GM18867 (cell line): Measurements from ENCODE around the gene TCTN1.
"Not testable (repeated sequence)": the region's sequence is repeated elsewhere in the genome, so short reads cannot be mapped to it uniquely, and the experiment has no call there.

ENCODE experiments used
- ATAC-seq: cut with Tn5 transposase; IDR thresholded peaks from one replicate; pipeline ENCODE4 v1.9.1; 2021; ENCODE audit warnings: mild to moderate bottlenecking, moderate library complexity; ENCODE audit not compliant: unreplicated experiment

TCTN1 gene

DNA sequence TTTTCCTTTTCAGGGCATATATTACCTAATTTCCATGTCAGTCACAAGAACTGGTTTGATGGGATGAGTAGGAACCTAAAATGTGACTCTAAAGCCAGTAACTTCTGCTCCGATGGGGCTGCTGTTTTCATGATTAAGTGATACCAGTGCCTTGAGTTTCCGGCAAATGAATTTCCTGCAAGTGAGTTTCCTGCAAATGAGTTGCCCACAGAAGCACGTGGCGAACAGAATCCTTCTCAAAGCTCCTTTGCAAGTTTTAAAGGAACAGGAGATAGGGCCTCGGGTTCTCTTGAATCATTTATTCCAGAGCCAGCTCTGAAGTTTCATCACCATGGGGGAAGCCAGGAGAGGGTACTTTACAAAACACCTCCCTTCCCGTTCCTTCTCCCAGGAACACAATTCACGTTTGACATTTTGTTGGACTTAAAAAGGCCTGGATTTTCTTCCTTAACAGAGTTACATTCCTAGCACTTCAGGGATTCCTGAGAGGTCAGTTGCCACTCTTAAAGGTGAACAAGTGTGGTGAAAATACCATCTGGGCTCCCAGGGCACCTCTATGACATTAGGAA lies 28.6 kb upstream of the TCTN1 start:
- ATAC-seq, result no peak

DNA sequence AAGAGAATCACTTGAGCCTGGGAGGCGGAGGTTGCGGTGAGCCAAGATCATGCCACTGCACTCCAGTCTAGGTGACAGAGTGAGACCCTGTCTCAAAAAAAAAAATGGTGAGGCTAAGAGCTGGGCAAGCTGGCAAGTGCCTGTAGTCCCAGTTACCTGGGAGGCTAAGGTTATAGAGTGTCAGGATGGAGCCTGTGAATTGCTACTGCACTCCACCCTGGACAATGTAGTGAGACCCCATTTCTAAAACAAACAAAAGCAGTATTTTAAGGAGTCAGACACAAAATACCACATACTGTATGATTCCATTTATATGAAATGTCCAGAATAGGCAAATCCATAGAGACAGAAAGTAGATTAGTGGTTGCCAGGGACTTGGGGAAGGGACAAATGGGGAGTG lies 26.8 kb upstream of the TCTN1 start:
- ATAC-seq, result not testable (repeated sequence)

DNA sequence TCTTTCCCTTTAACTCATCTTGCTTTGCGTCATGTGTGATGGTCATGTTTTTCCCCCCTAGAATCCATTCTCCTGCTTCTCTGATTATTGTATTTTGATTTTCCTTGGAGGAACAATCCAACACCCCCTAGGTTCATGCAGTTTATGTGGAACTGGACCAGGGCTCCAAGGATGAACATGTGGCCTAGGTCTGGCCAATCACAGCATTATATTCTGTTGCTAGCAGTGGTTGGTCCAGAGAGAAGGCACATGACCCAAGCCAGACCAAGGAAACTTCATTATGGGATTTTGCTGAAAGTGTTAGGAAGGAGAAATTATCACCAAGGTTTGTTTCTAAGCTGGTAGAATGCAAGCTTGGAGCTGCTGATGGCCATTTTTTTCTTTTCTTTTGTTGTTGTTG lies 23.9 kb upstream of the TCTN1 start:
- ATAC-seq, result no peak

DNA sequence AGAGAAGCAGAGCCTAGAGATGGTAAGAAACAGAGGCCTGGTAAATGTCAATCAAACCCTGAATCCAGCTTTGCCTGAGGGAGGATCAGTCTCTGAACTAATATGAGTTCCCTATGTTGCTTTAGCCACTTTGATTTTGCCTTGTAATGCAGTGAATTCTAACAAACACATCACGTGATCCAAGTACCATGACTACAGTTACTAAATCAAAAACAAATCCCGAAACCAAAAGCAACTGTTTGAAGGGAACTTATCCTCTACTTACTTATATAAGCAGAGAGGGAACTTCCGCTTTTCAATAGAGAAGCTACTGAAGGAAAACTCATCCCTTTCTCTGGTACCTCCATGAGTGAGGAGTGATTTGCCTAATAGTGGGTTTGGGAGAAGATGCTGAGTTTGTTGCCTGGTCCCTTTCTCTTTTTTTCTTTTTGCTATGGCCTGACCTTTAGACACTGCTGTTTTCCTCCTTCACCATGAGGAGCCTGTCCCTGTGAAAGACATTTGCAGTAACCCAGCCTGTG lies 23.1 kb upstream of the TCTN1 start:
- peak; percentile 64 for ATAC-seq

DNA sequence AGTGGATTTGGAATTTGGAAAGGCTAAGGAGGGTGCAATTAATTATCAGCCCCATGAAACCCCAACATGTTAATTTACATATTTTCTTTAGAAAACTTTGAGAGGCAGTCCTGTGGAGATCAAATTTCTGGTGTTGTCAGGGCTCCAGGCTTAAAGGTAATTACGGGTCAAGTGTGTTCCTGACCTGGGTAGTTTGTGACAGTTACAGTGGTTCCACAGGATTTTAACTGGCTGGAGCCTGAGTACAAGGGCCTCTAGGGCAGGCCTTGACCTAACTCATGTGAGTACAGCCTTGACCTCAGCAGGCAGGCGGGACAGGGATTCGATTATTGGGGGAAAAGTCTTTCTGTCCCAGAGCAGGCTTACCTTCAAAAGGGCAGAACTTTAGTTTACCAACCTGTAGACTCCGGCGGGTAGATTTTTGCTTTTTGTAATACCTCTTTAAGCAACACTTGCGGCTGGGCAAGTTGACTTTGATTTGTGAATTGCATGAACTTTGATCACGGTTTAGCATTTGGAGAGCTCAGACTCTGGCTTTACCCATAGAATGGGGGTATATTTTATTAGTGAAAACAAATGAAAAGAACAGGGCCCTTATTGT lies 22.4 kb upstream of the TCTN1 start:
- ATAC-seq, result no peak

DNA sequence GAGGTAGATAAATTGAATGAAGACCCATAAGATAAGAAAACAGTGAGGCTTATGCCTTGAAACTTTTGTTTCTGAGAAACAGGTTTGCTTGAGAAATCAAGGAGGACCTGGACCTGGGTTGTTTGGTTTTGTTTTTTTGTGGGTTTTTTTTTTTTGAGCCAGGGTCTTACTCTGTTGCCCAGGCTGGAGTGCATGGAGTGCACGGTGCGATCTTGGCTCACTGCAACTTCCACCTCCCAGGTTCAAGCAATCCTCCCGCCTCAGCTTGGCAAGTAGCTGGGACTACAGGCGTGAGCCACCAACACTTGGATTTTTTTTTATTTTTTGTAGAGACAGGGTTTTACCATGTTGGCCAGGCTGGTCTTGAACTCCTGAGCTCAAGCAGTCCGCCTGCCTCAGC lies 21.9 kb upstream of the TCTN1 start:
- no peak for ATAC-seq

DNA sequence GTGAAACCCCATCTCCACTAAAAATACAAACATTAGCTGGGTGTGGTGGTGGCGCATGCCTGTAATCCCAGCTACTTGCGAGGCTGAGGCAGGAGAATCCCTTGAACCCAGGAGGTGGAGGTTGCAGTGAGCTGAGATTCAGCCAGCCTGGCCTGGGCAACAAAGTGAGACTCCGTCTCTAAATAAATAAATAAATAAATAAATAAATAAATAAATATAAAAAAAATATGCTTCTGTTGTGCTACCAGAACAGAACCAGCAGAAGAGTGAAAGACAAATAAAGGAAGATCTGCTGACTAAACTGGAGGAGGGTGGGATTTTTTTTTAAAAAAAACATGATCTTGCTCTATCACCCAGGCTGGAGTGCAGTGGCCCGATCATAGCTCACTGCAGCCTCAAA lies 21.0 kb upstream of the TCTN1 start:
- ATAC-seq, result not testable (repeated sequence)

DNA sequence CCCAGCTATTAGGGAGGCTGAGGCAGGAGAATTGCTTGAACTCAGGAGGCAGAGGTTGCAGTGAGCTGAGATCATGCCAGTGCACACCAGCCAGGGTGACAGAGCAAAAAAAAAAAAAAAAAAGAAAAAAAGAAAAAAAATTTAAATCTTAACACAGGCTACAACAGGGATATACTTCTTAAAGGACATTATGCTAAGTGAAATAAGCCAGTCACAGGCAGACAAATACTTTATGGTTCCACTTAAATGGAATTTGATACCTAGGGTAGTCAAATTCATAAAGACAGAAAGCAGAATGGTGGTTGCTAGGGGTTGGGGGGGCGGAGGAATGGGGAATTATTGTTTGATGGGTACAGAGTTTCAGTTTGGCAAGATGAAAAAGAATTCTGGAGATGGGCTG lies 16.0 kb upstream of the TCTN1 start:
- no peak for ATAC-seq

DNA sequence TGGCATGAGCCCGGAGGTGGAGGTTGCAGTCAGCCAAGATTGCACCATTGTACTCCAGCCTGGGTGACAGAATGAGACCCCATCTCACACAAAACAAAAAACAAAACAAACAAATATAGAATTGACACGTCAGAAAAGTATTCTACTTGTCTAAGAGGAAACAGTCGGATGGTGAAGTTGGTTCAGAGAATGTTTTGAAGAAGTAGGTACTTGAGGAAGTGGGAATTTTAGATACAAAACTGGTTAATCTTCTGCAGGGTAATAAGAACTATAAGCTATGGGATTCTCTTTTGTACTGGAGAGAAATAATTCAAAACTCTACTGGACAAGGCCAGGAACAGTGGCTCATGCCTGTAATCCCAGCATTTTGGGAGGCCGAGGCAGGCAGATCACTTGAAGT lies 14.6 kb upstream of the TCTN1 start:
- no peak for ATAC-seq

DNA sequence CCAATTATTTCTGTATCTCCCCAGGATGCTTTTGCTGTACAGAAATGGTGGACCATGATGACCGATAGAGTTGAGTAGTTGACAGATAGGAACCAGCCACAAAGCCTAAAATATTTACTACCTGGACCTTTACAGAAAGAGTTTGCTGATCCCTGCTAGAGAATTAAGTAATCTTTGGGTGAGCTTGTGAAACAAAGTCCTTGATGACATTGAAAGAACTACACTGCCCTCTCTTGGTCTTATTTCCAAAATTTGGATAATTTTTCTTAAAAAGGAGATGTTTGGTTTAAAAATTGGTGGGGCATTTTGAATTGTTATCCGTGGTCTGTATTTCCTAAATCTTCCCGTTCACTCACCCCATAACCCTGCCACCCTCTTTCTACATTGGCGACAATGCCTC lies 13.7 kb upstream of the TCTN1 start:
- no peak for ATAC-seq

DNA sequence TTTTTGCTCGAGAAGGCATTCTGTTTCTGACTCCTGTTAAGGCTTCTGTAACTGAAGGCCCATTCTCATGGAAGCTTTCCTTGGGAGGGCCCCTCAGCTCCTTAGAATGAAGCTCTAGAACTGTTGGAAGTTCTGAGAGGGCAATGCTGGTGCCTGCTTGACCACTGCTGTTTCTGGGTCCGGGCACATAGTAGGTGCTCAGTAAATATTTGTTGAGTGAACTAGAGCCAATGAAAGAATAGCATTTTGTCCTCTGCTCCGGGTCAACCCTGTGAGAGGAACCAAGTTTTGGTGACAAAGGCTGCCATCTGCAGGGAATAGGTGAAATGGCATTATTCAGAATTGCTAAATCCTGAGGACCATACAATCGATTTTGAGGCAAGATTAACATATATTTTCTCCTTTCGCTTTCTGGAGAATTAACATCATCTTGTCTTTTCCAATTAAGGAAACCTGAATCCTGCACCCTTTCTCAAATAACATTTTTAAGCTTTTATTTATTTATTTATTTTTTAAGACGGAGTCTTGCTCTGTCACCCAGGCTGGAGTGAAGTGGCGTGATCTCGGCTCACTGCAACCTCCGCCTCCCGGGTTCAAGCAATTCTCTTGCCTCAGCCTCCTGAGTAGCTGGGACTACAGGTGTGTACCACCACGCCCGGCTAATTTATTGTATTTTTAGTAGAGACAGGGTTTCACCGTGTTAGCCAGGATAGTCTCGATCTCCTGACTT lies 11.7 kb upstream of the TCTN1 start:
- not testable (repeated sequence) for ATAC-seq

DNA sequence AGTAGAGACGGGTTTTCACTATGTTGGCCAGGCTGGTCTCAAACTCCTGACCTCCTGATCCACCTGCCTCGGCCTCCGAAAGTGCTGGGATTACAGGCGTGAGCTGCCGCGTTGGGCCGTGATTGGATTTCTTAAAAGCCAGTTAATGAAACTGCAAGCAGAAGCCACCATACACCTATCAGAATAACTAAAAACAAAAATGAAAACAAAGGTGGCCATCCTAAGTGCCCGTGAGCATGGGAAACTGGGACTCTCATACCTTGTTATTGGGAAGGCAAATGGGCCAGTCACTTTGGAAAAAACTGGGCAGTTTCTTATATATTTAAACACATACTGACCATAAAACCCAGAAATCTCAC lies 7.7 kb upstream of the TCTN1 start:
- ATAC-seq, result no peak

DNA sequence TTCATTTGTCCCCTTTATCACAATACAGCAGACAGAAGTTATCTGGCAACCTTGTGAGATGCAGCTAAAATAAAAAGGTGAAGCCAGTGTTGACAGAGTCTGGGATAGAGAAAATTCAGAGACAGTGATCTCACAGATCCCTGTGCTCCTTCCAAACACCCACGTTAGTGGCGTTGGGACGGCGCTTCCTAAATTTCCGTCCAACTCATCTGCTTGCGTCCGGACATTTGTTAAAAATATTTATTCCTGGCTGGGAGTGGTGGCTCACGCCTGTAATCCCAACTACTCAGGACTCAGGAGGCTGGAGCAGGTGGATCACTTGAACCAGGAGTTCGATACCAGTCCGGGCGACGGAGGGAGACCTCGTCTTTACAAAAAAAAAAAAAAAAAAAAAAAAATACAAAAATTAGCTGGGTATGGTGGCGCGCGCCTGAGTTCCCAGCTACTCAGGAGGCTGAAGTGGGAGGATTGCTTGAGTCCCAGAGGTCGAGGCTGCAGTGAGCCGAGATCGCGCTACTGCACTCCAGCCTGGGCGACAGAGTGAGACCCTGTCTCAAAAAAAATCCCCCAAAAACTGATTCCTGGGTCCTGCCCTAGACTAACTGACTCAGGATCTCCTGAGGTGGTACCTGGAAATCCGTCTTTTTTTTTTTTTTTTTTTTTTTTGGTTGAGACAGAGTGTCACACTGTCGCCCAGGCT lies 708 bp upstream of the TCTN1 start:
- no peak for ATAC-seq

DNA sequence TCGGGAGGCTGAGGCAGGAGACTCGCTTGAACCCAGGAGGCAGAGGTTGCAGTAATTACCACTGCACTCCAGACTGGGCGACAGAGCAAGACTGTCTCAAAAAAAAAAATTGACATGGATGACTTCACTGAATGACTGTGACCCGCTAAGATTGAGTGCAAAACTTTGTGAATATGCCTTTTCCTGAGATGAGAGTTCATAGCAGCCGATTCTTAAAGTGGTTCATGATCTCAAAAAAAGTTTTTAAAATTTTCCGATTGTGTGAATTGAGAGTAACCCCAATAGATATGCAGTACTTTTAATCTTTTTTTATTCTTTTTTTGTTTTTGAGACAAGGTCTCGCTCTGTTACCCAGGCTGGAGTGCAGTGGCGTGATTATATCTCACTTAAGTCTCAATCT lies 1.2 kb downstream of the TCTN1 start:
- no peak for ATAC-seq

DNA sequence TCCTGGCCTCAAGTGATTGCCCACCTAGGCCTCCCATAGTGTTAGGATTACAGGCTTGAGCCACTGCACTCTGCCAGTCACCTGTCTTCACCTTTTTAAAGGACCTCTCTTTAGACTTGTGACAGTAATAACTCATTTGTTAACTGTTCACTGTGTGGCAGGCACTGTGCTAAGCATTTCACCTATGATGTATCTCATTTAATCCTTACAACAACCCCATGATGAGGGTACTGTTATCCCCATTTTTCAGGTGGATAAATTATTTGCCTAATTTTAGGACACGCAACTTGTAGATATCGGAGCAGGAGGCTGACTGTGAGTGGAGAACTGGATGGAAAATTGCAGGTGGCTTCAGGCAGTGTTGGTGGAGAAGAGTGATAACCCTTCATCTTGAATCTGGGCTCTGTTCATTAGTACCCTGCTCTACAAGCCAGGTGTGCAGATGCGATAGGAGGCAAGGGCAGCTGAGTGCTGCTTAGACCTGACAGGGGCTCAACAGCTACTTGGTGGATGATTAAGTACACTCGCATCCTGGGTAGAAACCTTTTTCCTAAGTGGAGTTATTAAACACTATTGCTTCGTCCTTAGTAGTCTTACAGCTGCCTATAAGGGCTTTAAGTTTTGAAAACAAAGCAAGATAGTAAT lies 2.7 kb downstream of the TCTN1 start:
- ATAC-seq, result no peak

DNA sequence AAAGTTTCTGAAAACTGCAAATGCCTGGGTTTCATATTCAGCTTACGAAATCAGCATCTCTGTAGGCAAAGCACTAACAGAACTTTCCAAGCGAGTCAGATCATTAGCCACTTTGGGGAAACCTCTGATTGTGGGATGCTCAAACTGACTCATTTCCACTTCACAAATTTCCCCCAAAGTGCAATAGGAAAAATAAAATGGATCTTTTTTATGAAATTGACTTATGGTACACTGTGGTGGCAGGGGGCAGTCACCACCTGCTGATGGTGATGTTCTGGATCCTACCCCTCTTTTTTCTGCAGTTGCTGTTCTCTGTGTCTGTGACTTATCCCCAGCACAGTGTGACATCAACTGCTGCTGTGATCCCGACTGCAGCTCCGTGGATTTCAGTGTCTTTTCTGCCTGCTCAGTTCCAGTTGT lies 5.6 kb downstream of the TCTN1 start:
- ATAC-seq, result peak; percentile 46

DNA sequence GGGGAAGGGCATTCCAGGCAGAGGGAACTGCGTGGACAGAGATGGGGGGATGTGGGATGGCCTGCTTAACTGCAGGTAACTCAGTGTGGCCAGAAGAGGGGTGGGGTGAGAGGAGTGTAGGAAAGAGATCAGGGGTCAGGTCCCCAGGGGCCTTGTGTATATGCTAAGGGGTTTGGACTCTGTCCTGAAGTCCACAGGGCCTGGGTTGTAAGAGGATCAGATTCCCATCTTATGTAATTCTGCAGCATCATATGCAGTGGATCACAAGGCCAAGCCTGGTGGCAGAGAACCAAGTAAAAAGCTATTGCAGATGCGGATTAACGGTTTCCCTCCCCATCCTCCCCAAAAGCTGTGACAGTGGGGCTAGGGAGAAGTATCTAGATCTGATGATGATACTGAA lies 8.7 kb downstream of the TCTN1 start:
- no peak for ATAC-seq

DNA sequence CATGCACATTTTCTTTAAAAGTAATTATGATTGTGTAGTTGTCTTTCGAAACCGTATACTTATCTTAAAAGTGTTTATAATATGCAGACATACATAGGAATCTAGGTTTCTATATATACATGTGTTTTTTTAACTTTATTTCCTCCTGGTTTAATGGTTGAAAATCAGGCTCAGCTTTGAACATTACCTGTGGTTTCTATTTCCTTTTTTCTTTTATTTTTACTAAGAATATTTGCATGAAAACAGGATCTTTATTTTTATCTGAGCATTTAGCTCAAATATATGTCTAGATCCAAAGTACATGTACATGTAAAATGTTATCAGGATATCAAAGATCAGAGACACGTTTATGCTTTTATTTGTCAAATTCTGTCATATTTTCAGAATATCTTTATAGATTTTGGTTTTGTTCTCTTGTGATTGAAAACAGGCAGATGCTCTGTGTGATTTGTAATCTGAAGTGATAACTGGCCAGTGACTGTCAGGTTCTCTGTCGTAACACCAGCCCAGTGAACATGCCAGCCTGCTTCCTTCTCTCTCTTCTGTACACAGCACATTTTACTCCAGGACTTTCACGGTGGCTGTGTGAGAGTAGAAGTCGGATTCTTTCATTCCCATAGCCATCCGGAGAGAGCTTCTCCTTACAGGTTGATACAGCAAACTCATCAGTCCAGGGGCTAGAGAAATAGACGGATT lies 13.7 kb downstream of the TCTN1 start:
- no peak for ATAC-seq

DNA sequence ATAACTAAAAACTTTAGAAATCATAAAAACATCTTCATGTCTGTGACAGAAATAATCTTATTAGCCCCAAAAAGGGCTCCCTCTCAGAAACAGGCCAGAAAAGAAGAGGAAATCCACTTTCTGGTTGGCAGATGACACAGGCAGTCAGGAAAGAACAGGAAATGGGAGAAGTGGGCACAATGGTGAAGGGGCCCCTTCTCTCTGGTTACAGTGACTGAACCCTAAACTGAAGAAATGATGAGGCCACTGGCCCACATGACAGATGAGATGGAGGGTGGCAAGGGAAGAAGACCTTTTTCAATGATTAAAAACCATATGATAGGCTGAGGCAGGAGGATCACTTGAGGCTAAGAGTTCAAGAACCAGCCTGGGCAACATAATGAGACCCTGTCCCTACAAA lies 21.1 kb downstream of the TCTN1 start:
- ATAC-seq, result no peak

DNA sequence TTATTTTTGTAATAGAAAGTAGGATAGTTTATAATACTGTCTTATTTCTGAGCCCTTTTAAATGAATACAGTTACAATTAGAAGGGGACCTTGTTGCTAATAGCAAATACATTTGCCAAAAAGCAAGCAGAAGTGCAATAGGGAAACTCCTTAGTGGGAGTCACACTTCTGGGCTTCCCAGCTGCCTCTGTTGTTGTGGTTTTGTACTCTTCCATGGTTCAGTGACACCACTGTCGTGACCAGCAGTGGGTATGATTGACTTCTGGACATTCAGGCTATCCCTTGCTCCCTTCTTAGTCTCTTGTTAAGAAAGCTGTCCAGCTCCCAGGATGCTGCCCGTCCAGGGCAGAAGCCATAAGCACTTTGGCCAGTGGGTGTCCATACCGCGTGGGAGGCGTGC lies 22.6 kb downstream of the TCTN1 start:
- no peak for ATAC-seq
